ENCODE measurements around the gene GLT8D2.
A peak's percentile ranks its signal among the peaks of the same experiment; 100 is the strongest.

Gene GLT8D2

GRCh38 chr12:103955811-103956508, 94.0 kb downstream of the GLT8D2 start:
- in situ Hi-C loops (cut with HindIII; ENCODE audit: low sequenced_read_pairs) = no loop called here
- peak overlapping the region; percentile 90 for H3K4me3 ChIP-seq (ENCODE audit: low read depth, low read length)
- no peak for DNase-seq (ENCODE audit: low read depth)
- TF ChIP-seq CTCF (IDR thresholded peaks at IDR 0.05; ENCODE audit: low read depth, low read length, missing control alignments) = no peak

- DNase-seq (ENCODE audit: low read depth) = no peak
- in situ Hi-C loops (cut with HindIII; ENCODE audit: low sequenced_read_pairs) = no loop called here
- no peak for TF ChIP-seq CTCF (IDR thresholded peaks at IDR 0.05; ENCODE audit: low read depth, low read length, missing control alignments)
Observed at GRCh38 chr12:103952497-103952896, 97.5 kb downstream of the GLT8D2 start.

DNA sequence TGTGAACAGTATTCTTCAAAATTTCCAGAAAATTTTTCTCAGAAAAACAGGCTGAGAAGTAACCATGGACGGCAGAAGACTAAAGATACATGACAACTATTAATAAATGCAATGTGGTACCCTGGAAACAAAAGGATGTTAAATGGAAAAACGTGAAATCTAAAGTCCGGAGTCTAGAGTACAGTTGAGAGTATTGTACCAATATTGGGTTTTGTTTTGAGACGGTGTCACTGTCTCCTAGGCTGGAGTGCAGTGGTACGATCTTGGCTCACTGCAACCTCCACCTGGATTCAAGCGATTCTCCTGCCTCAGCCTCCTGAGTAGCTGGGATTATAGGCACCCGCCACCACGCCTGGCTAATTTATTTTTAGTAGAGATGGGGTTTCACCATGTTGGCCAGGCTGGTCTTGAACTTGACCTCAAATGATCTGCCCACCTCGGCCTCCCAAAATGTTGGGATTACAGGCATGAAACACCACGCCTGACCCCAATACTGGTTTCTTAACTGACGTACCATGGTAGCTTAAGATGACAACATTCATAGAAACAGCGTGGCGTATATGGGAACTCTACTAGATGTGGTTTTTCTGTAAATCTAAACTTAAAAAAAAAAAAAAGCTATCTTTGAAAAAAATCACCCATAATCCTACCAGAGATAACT, 101.1 kb downstream of the GLT8D2 start:
- in situ Hi-C loops (cut with HindIII; ENCODE audit: low sequenced_read_pairs) = no loop called here
- DNase-seq (ENCODE audit: low read depth) = no peak
- H3K4me3 ChIP-seq (ENCODE audit: low read depth, low read length) = no peak overlapping the region
- TF ChIP-seq CTCF (IDR thresholded peaks at IDR 0.05; ENCODE audit: low read depth, low read length, missing control alignments) = no peak

More at GRCh38 chr12:103952497-103952896, 97.5 kb downstream of the GLT8D2 start:
- no peak overlapping the region for H3K4me3 ChIP-seq (ENCODE audit: low read depth, low read length)

DNA sequence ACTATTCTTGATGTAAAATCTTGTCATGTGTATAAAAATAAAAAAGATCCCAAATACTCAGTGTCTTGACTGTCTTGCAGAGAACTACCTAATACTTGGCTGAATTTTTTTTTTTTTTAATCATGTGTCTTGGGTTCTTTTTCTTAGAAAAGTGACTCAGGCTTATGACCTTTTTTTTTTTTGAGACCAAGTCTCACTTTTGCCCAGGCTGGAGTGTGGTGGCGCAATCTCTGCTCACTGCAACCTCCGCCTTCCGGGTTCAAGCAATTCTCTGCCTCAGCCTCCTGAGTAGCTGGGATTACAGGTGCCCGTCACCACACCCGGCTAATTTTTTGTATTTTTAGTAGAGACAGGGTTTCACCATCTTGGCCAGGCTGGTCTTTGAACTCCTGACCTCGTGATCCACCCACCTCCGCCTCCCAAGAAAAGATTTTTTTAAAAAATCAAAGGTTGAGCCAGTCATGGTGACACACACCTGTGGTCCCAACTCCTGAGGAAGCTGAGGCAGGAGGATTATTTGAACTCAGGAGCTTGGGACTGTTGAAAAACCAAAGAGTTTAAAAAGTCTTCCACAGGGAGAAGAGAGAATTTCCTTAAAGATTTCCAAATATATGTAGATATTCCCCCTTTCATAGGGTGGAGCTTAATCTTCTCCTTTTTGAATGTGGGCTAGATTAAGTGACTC, 102.0 kb downstream of the GLT8D2 start:
- TF ChIP-seq CTCF (IDR thresholded peaks at IDR 0.05; ENCODE audit: low read depth, low read length, missing control alignments) = no peak

GRCh38 chr12:103944964-103945363, 105.0 kb downstream of the GLT8D2 start:
- TF ChIP-seq CTCF (IDR thresholded peaks at IDR 0.05; ENCODE audit: low read depth, low read length, missing control alignments) = no peak
- DNase-seq (ENCODE audit: low read depth) = no peak
- in situ Hi-C loops (cut with HindIII; ENCODE audit: low sequenced_read_pairs) = no loop called here
- no peak overlapping the region for H3K4me3 ChIP-seq (ENCODE audit: low read depth, low read length)

More for the DNA sequence above, 102.0 kb downstream of the GLT8D2 start:
- H3K4me3 ChIP-seq (ENCODE audit: low read depth, low read length) = no peak overlapping the region
- in situ Hi-C loops (cut with HindIII; ENCODE audit: low sequenced_read_pairs) = no loop called here
- no peak for DNase-seq (ENCODE audit: low read depth)

All from astrocyte of the cerebellum (primary cell).